ENCODE data around the gene C21orf91. TPM values are rescaled to one million over a fixed set of nuclear protein-coding genes. Genes with fewer than 3 reads are reported as not detected.

Gene C21orf91
- total RNA-seq, 1 experiment from 2014 or later = 30.5 TPM

DNA sequence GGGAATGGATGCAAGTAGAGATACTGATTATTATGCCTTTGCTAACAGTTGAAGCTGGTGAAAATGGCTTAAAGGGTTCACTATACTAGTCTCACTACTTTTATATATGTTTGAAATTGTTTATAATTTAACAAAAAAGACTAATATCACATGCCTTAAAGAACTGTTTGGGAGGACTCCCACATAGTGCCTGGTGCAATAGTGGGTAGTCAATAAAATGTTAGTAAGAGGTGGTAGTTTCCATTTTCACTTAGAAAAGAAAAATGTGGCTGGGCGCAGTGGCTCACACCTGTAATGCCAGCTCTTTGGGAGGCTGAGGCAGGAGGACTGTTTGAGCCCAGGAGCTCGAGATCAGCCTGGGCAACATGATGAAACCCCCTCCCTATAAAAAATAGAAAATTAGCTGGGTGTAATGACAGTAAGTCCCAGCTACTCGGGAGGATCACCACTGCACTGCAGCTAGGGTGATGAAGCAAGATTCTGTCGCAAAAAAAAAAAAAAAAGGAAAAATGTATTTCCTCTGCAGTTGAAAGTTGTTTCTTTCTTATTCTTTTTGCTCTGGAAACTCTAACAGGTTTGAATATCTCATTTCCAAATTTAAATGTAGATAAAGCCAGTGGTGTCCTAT is 24.5 kb downstream of the C21orf91 start:
- DNase-seq (ENCODE audit: low spot score) (no peak), ATAC-seq (no peak)
- Mint-ChIP-seq H3K27me3 (ENCODE audit: low read depth) (no peaks in the 10 kb centered on the region), H3K27ac (no peak overlapping the region), H3K4me3 (no peak overlapping the region), H3K9me3 (no peaks in the 10 kb centered on the region), H3K36me3 (peaks cover 32% of the 10 kb centered on the region), H3K4me1 (no peaks in the 10 kb centered on the region)
- CTCF ChIA-PET = no interaction called here
- POLR2A ChIA-PET = no interaction called here
- TF ChIP-seq, protein P1, sequence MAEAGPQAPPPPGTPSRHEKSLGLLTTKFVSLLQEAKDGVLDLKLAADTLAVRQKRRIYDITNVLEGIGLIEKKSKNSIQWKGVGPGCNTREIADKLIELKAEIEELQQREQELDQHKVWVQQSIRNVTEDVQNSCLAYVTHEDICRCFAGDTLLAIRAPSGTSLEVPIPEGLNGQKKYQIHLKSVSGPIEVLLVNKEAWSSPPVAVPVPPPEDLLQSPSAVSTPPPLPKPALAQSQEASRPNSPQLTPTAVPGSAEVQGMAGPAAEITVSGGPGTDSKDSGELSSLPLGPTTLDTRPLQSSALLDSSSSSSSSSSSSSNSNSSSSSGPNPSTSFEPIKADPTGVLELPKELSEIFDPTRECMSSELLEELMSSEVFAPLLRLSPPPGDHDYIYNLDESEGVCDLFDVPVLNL (CRISPR knock-in tag; IDR thresholded peaks at IDR 0.05; ENCODE audit: borderline replicate concordance, low read depth) = no peak
- TF ChIP-seq ZNF416 (CRISPR knock-in tag; IDR thresholded peaks at IDR 0.05) (no peak), IRF2 (CRISPR knock-in tag; IDR thresholded peaks at IDR 0.05; ENCODE audit: borderline replicate concordance, low read depth) (no peak), RORB (CRISPR knock-in tag; IDR thresholded peaks at IDR 0.05) (no peak), ZNF232 (CRISPR knock-in tag; IDR thresholded peaks at IDR 0.05) (no peak), RELA (CRISPR knock-in tag; IDR thresholded peaks at IDR 0.05; ENCODE audit: borderline replicate concordance) (no peak), ATF3 (CRISPR knock-in tag; conservative IDR thresholded peaks at IDR 0.05) (no peak), NFE2L1 (CRISPR knock-in tag; IDR thresholded peaks at IDR 0.05) (no peak), KAT7 (CRISPR knock-in tag; IDR thresholded peaks at IDR 0.05; ENCODE audit: borderline replicate concordance) (no peak), E2F5 (CRISPR knock-in tag; IDR thresholded peaks at IDR 0.05) (no peak), ZBTB21 (CRISPR knock-in tag; IDR thresholded peaks at IDR 0.05; ENCODE audit: borderline replicate concordance) (no peak)
- TF ChIP-seq, protein P2, sequence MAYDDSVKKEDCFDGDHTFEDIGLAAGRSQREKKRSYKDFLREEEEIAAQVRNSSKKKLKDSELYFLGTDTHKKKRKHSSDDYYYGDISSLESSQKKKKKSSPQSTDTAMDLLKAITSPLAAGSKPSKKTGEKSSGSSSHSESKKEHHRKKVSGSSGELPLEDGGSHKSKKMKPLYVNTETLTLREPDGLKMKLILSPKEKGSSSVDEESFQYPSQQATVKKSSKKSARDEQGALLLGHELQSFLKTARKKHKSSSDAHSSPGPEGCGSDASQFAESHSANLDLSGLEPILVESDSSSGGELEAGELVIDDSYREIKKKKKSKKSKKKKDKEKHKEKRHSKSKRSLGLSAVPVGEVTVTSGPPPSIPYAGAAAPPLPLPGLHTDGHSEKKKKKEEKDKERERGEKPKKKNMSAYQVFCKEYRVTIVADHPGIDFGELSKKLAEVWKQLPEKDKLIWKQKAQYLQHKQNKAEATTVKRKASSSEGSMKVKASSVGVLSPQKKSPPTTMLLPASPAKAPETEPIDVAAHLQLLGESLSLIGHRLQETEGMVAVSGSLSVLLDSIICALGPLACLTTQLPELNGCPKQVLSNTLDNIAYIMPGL (CRISPR knock-in tag; IDR thresholded peaks at IDR 0.05) = no peak
- TF ChIP-seq, protein P3, sequence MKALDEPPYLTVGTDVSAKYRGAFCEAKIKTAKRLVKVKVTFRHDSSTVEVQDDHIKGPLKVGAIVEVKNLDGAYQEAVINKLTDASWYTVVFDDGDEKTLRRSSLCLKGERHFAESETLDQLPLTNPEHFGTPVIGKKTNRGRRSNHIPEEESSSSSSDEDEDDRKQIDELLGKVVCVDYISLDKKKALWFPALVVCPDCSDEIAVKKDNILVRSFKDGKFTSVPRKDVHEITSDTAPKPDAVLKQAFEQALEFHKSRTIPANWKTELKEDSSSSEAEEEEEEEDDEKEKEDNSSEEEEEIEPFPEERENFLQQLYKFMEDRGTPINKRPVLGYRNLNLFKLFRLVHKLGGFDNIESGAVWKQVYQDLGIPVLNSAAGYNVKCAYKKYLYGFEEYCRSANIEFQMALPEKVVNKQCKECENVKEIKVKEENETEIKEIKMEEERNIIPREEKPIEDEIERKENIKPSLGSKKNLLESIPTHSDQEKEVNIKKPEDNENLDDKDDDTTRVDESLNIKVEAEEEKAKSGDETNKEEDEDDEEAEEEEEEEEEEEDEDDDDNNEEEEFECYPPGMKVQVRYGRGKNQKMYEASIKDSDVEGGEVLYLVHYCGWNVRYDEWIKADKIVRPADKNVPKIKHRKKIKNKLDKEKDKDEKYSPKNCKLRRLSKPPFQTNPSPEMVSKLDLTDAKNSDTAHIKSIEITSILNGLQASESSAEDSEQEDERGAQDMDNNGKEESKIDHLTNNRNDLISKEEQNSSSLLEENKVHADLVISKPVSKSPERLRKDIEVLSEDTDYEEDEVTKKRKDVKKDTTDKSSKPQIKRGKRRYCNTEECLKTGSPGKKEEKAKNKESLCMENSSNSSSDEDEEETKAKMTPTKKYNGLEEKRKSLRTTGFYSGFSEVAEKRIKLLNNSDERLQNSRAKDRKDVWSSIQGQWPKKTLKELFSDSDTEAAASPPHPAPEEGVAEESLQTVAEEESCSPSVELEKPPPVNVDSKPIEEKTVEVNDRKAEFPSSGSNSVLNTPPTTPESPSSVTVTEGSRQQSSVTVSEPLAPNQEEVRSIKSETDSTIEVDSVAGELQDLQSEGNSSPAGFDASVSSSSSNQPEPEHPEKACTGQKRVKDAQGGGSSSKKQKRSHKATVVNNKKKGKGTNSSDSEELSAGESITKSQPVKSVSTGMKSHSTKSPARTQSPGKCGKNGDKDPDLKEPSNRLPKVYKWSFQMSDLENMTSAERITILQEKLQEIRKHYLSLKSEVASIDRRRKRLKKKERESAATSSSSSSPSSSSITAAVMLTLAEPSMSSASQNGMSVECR (CRISPR knock-in tag; IDR thresholded peaks at IDR 0.05; ENCODE audit: borderline replicate concordance) = no peak

DNA sequence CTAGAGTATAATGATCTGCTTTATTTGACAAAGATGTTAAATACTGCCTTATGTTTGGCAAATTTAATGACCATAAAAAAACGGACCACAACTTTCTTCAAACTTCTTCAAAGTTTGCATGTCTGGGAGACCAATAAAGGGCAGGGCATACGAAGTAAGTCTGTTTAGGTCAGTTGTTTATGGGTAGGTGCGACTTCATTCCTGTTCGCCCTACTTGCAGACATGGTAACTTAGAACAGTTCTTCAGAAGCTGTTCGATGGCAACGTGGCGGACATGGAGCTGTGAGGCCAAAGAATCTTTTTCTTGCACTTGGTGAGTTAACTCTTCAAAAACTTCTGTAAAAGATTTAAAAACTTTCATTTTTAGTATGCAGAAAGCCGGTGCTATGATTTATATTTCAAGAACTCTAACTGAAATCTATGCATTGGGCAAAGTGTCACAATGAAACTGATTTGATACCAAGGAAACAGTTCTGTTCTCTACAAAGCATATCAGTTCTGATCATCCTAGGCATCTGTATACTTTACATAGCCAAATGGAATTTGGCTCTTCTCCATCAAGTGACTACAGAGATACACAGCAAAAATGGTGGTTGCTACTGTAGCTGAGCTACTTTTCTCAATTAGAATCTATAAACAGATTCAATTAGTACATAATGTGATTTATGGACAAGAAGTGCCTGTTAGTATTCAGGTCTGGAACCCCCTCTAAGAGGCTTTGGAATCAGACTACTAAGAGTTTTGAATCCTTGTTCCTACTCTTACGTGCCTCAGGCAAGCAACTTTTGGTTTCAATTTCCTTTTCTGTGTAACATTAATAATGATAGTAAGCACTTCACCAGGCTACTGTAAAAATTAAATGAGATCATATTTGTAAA is 25.7 kb downstream of the C21orf91 start:
- H3K9me3 Mint-ChIP-seq = no peaks in the 10 kb centered on the region
- no peak for ATAC-seq
- CTCF ChIA-PET = no interaction called here
- H3K27ac Mint-ChIP-seq = no peak overlapping the region
- no peak overlapping the region for H3K4me3 Mint-ChIP-seq
- no peaks in the 10 kb centered on the region for H3K4me1 Mint-ChIP-seq
- no peak for DNase-seq (ENCODE audit: low spot score)
- H3K36me3 Mint-ChIP-seq = peaks cover 32% of the 10 kb centered on the region
- POLR2A ChIA-PET = no interaction called here
- no peaks in the 10 kb centered on the region for H3K27me3 Mint-ChIP-seq (ENCODE audit: low read depth)
- TF ChIP-seq ZNF416 (CRISPR knock-in tag; IDR thresholded peaks at IDR 0.05) (no peak), SP1 (CRISPR knock-in tag; conservative IDR thresholded peaks at IDR 0.05) (no peak), ZNF263 (CRISPR knock-in tag; IDR thresholded peaks at IDR 0.05; ENCODE audit: low read depth) (no peak), PRDM15 (CRISPR knock-in tag; IDR thresholded peaks at IDR 0.05) (no peak), FOXK1 (CRISPR knock-in tag; IDR thresholded peaks at IDR 0.05) (no peak), EMX1 (CRISPR knock-in tag; IDR thresholded peaks at IDR 0.05) (no peak), KAT7 (CRISPR knock-in tag; IDR thresholded peaks at IDR 0.05; ENCODE audit: borderline replicate concordance) (no peak), NR1H2 (CRISPR knock-in tag; IDR thresholded peaks at IDR 0.05) (no peak), ZNF121 (CRISPR knock-in tag; IDR thresholded peaks at IDR 0.05) (no peak), ZNF396 (CRISPR knock-in tag; IDR thresholded peaks at IDR 0.05; ENCODE audit: borderline replicate concordance) (no peak), NFATC4 (CRISPR knock-in tag; IDR thresholded peaks at IDR 0.05) (no peak), RORB (CRISPR knock-in tag; IDR thresholded peaks at IDR 0.05) (no peak), NFE2L1 (CRISPR knock-in tag; IDR thresholded peaks at IDR 0.05) (no peak)
